H1 (cell line): ENCODE measurements around the gene PIAS3. TPM values are rescaled to one million over a fixed set of nuclear protein-coding genes. Genes with fewer than 3 reads are reported as not detected.

Experiments used
- CTCF ChIA-PET: fragments of 300-600 bp; sonication (Branson Sonifier 250); formaldehyde crosslinking; loops from one replicate; lab custom pipeline; 2021; ENCODE audit not compliant: partially characterized antibody; lab: Charles Lee
- POLR2A ChIA-PET: fragments of 300-600 bp; sonication (Branson Sonifier 250); formaldehyde crosslinking; loops from one replicate; lab custom pipeline; 2021; ENCODE audit warnings: inconsistent platforms; ENCODE audit not compliant: partially characterized antibody; lab: Charles Lee
- DNase-seq, 2 experiments: peaks; one replicate each; pipeline versions ENCODE4 v3.0.0 to v3.0.0-alpha.2; 2010 to 2022; ENCODE audit warnings: low spot score in 2 of 2, low read depth in 1 of 2, mixed read lengths in 1 of 2
- FAIRE-seq: peaks from 2 replicates; lab custom pipeline; 2011; peaks lifted over from hg19 to GRCh38; lab: Jason Lieb, UNC
- H2AFZ ChIP-seq: 2 replicates; pipeline ENCODE4 v1.8.1; 2012; ENCODE audit warnings: low read length, inconsistent platforms
- H2AK5ac ChIP-seq: 2 replicates; pipeline ENCODE4 v1.6.1; 2013; ENCODE audit warnings: low read depth, low read length
- H2BK120ac ChIP-seq: replicated peaks from 2 replicates; pipeline ENCODE3; 2013; ENCODE audit warnings: low read depth, low read length, inconsistent platforms
- H2BK12ac ChIP-seq: 2 replicates; pipeline ENCODE4 v1.6.1; 2013; ENCODE audit warnings: low read depth, low read length
- H2BK15ac ChIP-seq: 2 replicates; pipeline ENCODE4 v1.6.1; 2013; ENCODE audit warnings: low read length
- H2BK20ac ChIP-seq: 2 replicates; pipeline ENCODE4 v1.6.1; 2013; ENCODE audit warnings: low read length
- H2BK5ac ChIP-seq: 2 replicates; pipeline ENCODE4 v1.6.1; 2013; ENCODE audit warnings: low read depth, low read length
- H3K14ac ChIP-seq: 2 replicates; pipeline ENCODE4 v1.6.1; 2013; ENCODE audit warnings: inconsistent platforms; ENCODE audit not compliant: insufficient read length
- H3K18ac ChIP-seq: 2 replicates; pipeline ENCODE4 v1.6.1; 2013; ENCODE audit warnings: low read length; ENCODE audit errors: extremely low read depth
- H3K23ac ChIP-seq: 2 replicates; pipeline ENCODE4 v1.6.1; 2013; ENCODE audit warnings: inconsistent platforms; ENCODE audit not compliant: insufficient read length
- H3K23me2 ChIP-seq: 2 replicates; pipeline ENCODE4 v1.6.1; 2013; ENCODE audit warnings: low read depth, low read length
- H3K27ac ChIP-seq: 2 replicates; pipeline ENCODE4 v1.6.1; 2011; ENCODE audit warnings: low read depth, low read length, inconsistent platforms
- H3K27me3 ChIP-seq, 4 experiments: replicated peaks in 1 of 4; 1 replicate in 1 of 4; 2 replicates in 3 of 4; pipeline versions ENCODE4 v1.6.1 to v1.8.1; 2011 to 2013; ENCODE audit warnings: low read length in 3 of 4, mild to moderate bottlenecking in 3 of 4, inconsistent platforms in 2 of 4, mixed read lengths in 2 of 4, moderate library complexity in 1 of 4; ENCODE audit not compliant: control insufficient read depth in 3 of 4, insufficient read depth in 3 of 4; ENCODE audit errors: extremely low read depth in 1 of 4
- H3K36me3 ChIP-seq, 4 experiments: 2 replicates each; pipeline versions ENCODE4 v1.6.1 to v1.8.1; 2011 to 2013; ENCODE audit warnings: mild to moderate bottlenecking in 4 of 4, low read length in 3 of 4, moderate library complexity in 2 of 4, control low read depth in 1 of 4, inconsistent platforms in 1 of 4; ENCODE audit not compliant: insufficient read depth in 4 of 4, control insufficient read depth in 2 of 4
- H3K4ac ChIP-seq: replicated peaks from 2 replicates; pipeline ENCODE3; 2013; ENCODE audit warnings: low read length, low read depth, mixed read lengths, inconsistent platforms; ENCODE audit not compliant: insufficient read length
- H3K4me1 ChIP-seq, 4 experiments: replicated peaks in 1 of 4; 1 replicate in 1 of 4; 2 replicates in 3 of 4; pipeline versions ENCODE4 v1.6.1 to v1.8.1; 2011 to 2013; ENCODE audit warnings: low read length in 3 of 4, inconsistent platforms in 2 of 4, mixed read lengths in 1 of 4; ENCODE audit not compliant: insufficient read depth in 4 of 4, control insufficient read depth in 3 of 4
- H3K4me2 ChIP-seq, 2 experiments: 2 replicates each; pipeline versions ENCODE4 v1.6.1 to v1.8.1; 2011 to 2013; ENCODE audit warnings: low read depth in 2 of 2, low read length in 2 of 2, control low read depth in 1 of 2, inconsistent platforms in 1 of 2, mild to moderate bottlenecking in 1 of 2; ENCODE audit not compliant: insufficient read depth in 1 of 2
- H3K4me3 ChIP-seq, 4 experiments: fragments of 200-600, 300-600 bp in 1 of 4; sonication (generic), shearing (Covaris generic), sonication (Bioruptor Twin) in 1 of 4; 2 replicates each; pipeline versions ENCODE4 v1.5.1 to v1.8.1; 2011 to 2016; ENCODE audit warnings: low read length in 4 of 4, low read depth in 3 of 4, control low read depth in 2 of 4, inconsistent platforms in 2 of 4, mild to moderate bottlenecking in 2 of 4, mixed read lengths in 1 of 4, moderate library complexity in 1 of 4; ENCODE audit not compliant: insufficient read depth in 2 of 4; ENCODE audit errors: extremely low read depth in 1 of 4
- H3K56ac ChIP-seq: replicated peaks from 2 replicates; pipeline ENCODE3; 2013; ENCODE audit warnings: low read depth, mild to moderate bottlenecking, mixed read lengths, low read length, inconsistent platforms; ENCODE audit not compliant: insufficient read length
- H3K79me1 ChIP-seq: 2 replicates; pipeline ENCODE4 v1.6.1; 2013; ENCODE audit warnings: low read depth, low read length, control low read depth
- H3K79me2 ChIP-seq, 2 experiments: 2 replicates each; pipeline versions ENCODE4 v1.6.1 to v1.8.1; 2012 to 2013; ENCODE audit warnings: low read length in 2 of 2, mild to moderate bottlenecking in 2 of 2, inconsistent platforms in 1 of 2; ENCODE audit not compliant: insufficient read depth in 2 of 2, control insufficient read depth in 1 of 2
- H3K9ac ChIP-seq, 4 experiments: replicated peaks in 1 of 4; 1 replicate in 1 of 4; 2 replicates in 3 of 4; pipeline versions ENCODE4 v1.6.1 to v1.8.1; 2011 to 2013; ENCODE audit warnings: low read depth in 3 of 4, low read length in 3 of 4, control low read depth in 2 of 4, mild to moderate bottlenecking in 2 of 4, moderate library complexity in 2 of 4, inconsistent platforms in 1 of 4; ENCODE audit errors: extremely low read depth in 1 of 4
- H3K9me3 ChIP-seq, 2 experiments: 2 replicates each; pipeline versions ENCODE4 v1.6.1 to v1.8.1; 2012 to 2013; ENCODE audit warnings: mild to moderate bottlenecking in 2 of 2, moderate library complexity in 2 of 2, control low read depth in 1 of 2, inconsistent platforms in 1 of 2, low read depth in 1 of 2, low read length in 1 of 2, mixed read lengths in 1 of 2; ENCODE audit not compliant: insufficient read depth in 2 of 2
- H4K20me1 ChIP-seq, 2 experiments: replicated peaks in 1 of 2; 2 replicates each; pipeline versions ENCODE3 to v1.8.1; 2011 to 2013; ENCODE audit warnings: inconsistent platforms in 2 of 2, low read length in 2 of 2, mild to moderate bottlenecking in 1 of 2; ENCODE audit not compliant: insufficient read depth in 2 of 2, control insufficient read depth in 1 of 2
- H4K5ac ChIP-seq: 2 replicates; pipeline ENCODE4 v1.6.1; 2013; ENCODE audit warnings: low read length, low read depth, mixed read lengths, inconsistent platforms; ENCODE audit not compliant: insufficient read length
- H4K8ac ChIP-seq: 2 replicates; pipeline ENCODE4 v1.8.0; 2013; ENCODE audit warnings: mild to moderate bottlenecking, moderate library complexity, low read length, inconsistent platforms; ENCODE audit not compliant: insufficient read depth; ENCODE audit errors: extremely low read depth
- H4K91ac ChIP-seq: replicated peaks from 2 replicates; pipeline ENCODE3; 2013; ENCODE audit warnings: low read length, mixed read lengths, inconsistent platforms; ENCODE audit not compliant: insufficient read length
- ASH2L ChIP-seq: fragments of 200-600, 300-600 bp; sonication (generic); IDR thresholded peaks from one replicate; pipeline ENCODE4 v1.7.1; 2017; ENCODE audit warnings: low read length
- BCL11A ChIP-seq, 2 experiments: IDR thresholded peaks; one replicate each; pipeline ENCODE4 v1.6.1; 2011; ENCODE audit warnings: low read depth in 2 of 2, low read length in 2 of 2, mild to moderate bottlenecking in 2 of 2
- EP300 ChIP-seq, 2 experiments: IDR thresholded peaks; 1 replicate in 1 of 2; 2 replicates in 1 of 2; pipeline ENCODE4 v1.6.1; 2011 to 2012; ENCODE audit warnings: low read depth in 2 of 2, low read length in 2 of 2, mild to moderate bottlenecking in 2 of 2, borderline replicate concordance in 1 of 2, inconsistent platforms in 1 of 2, moderate library complexity in 1 of 2
- GTF2F1 ChIP-seq: IDR thresholded peaks from 2 replicates; pipeline ENCODE4 v1.6.1; 2012; ENCODE audit warnings: low read depth, low read length, improper control_type of control experiment, borderline replicate concordance
- HDAC2 ChIP-seq, 2 experiments: fragments of 300-600 bp in 1 of 2; sonication (generic) in 1 of 2; IDR thresholded peaks; 2 replicates each; pipeline ENCODE4 v1.6.1; 2011 to 2012; ENCODE audit warnings: low read depth in 2 of 2, low read length in 2 of 2, mild to moderate bottlenecking in 2 of 2, moderate library complexity in 2 of 2, borderline replicate concordance in 1 of 2, inconsistent platforms in 1 of 2
- NRF1 ChIP-seq: IDR thresholded peaks from 2 replicates; pipeline ENCODE4 v1.6.1; 2011; ENCODE audit warnings: mild to moderate bottlenecking, low read depth, low read length, improper control_type of control experiment
- RAD21 ChIP-seq, 2 experiments: IDR thresholded peaks in 1 of 2; conservative IDR thresholded peaks in 1 of 2; 2 replicates each; pipeline ENCODE4 v1.6.1; 2011; ENCODE audit warnings: low read depth in 2 of 2, low read length in 2 of 2, improper control_type of control experiment in 1 of 2, inconsistent platforms in 1 of 2, mild to moderate bottlenecking in 1 of 2, moderate library complexity in 1 of 2
- RFX5 ChIP-seq: IDR thresholded peaks from 2 replicates; pipeline ENCODE4 v1.6.1; 2011; ENCODE audit warnings: low read depth, low read length, improper control_type of control experiment, borderline replicate concordance
- SIN3A ChIP-seq, 2 experiments: IDR thresholded peaks in 1 of 2; conservative IDR thresholded peaks in 1 of 2; 2 replicates each; pipeline ENCODE4 v1.6.1; 2011 to 2012; ENCODE audit warnings: low read length in 2 of 2, improper control_type of control experiment in 1 of 2, low read depth in 1 of 2, mild to moderate bottlenecking in 1 of 2
- SP1 ChIP-seq: IDR thresholded peaks from 2 replicates; pipeline ENCODE4 v1.6.1; 2011; ENCODE audit warnings: low read depth, low read length
- SP2 ChIP-seq: IDR thresholded peaks from 2 replicates; pipeline ENCODE4 v1.6.1; 2012; ENCODE audit warnings: mild to moderate bottlenecking, low read length, inconsistent platforms
- WGBS, 2 experiments: shearing (Covaris generic) in 1 of 2; methylation state at CpG; one replicate each; pipeline versions ENCODE4 v1.1.6 to v1.1.7; 2013 to 2015; ENCODE audit warnings: low lambda C conversion rate in 2 of 2, mixed read lengths in 2 of 2, inconsistent platforms in 1 of 2, low coverage in 1 of 2, missing lambda C conversion rate in 1 of 2; ENCODE audit not compliant: insufficient replicate concordance in 2 of 2, insufficient coverage in 1 of 2, insufficient read length in 1 of 2; ENCODE audit errors: extremely low coverage in 1 of 2, missing lambda C conversion rate in 1 of 2; 5-methylcytosine and 5-hydroxymethylcytosine counted together
- polyA plus RNA-seq, 7 experiments: library from polyadenylated mRNA; depleted of rRNA in 3 of 7; stranded (reverse) in 5 of 7; unstranded in 2 of 7; fragments of >200 nt in 5 of 7; fragments of 200-250 nt in 2 of 7; gene quantifications; 1 replicate in 5 of 7; 2 replicates in 1 of 7; 4 replicates in 1 of 7; pipeline versions ENCODE4 v1.2.1 to v1.2.3, GENCODE V29; 2011 to 2013; ENCODE audit warnings: missing spikeins in 2 of 7, mixed read lengths in 2 of 7
- total RNA-seq: library from RNA; stranded (reverse); fragmentation: NEBNext Ultra II Directional; extraction: Animal tissue kit (Norgen Biotek cat#: 25700); gene quantifications from 2 replicates; pipeline ENCODE4 v1.2.1, GENCODE V29; 2021

Gene PIAS3
- total and polyA plus RNA-seq, 2 of the 8 experiments (the other 6 are each of a cell fraction or from before 2014, with no cell fraction given): 36.7 to 49.9 TPM

DNA sequence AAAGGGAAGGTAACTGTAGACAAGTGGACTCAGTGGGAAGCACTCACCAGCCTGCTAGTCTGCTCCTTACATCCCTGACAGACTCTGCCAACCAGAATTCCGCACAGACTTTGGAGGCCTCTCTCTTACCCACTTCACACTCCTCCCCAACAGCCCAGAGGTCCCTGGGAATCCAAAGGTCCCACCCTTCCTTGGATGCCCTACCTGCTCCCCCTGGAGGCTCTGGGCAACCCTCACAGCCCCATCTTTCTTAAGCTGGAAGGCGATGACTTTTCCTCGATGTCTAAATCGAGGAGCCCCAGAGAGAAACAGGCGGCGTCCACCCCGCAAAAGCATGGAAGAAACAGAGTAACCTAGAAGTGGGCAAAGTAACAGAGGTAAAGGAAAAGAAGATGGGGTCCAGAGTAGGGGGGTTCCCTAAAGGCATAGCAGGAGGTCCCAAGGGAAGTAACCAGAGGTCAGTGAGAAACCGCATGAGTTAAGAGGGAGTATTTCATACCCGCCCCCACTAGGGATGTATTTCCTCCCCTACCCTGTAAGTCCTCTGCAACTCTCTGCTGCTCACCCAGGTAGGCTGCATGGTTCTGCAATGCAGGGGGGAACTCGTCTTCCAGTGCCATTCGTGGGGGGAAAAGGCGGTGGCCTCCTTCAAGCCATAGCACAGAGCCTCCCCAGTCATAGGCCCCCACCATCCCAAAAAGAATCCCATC, 42.6 kb upstream of the PIAS3 start:
- Histone ChIP-seq H3K18ac (no peak overlapping the region), H2AFZ (peak overlapping the region; percentile 79; the same call in 1 of the 2 replicates), H3K4me2 (no peak overlapping the region), H2BK15ac (0 out of 2 replicates have a peak overlapping the region, but pooled peaks have one; percentile 25), H2AK5ac (no peak overlapping the region), H4K91ac (no peak overlapping the region), H3K79me2 (no peaks in the 10 kb centered on the region), H3K27ac (no peak overlapping the region), H3K79me1 (no peaks in the 10 kb centered on the region), H4K20me1 (no peaks in the 10 kb centered on the region), H3K4me3 (no peak overlapping the region), H3K56ac (no peak overlapping the region), H3K9ac (no peak overlapping the region), H4K5ac (no peak overlapping the region), H3K14ac (no peak overlapping the region), H4K8ac (no peak overlapping the region; the same call in 1 of the 2 replicates), H2BK5ac (no peak overlapping the region), H2BK120ac (no peak overlapping the region), H3K23me2 (no peaks in the 10 kb centered on the region; the same call in 1 of the 2 replicates), H3K36me3 (no peaks in the 10 kb centered on the region), H3K27me3 (no peaks in the 10 kb centered on the region; a peak in 1 of 7 replicates), H3K4me1 (no peaks in the 10 kb centered on the region), H2BK20ac (no peak overlapping the region), H3K9me3 (no peaks in the 10 kb centered on the region), H2BK12ac (no peak overlapping the region), H3K23ac (no peak overlapping the region), H3K4ac (no peak overlapping the region)
- no peak for DNase-seq
- FAIRE-seq: no peak
- CTCF ChIA-PET: interaction anchor here (0.9 to 9.5 kb wide), 10 partner anchors 8 to 111 kb away, joined by 3 to 74 read pairs (median 4); partner anchors contain the start of genes ITGA10, NUDT17 and POLR3GL
- 85% methylated on average over 12 of the region's 12 CpGs; no CpG with 5 or more reads in 1 of the 2 experiments for WGBS, 2 experiments
- POLR2A ChIA-PET: interaction anchor here (0.6 to 1.5 kb wide), 4 partner anchors 10 to 43 kb away, joined by 3 to 6 read pairs (median 4); partner anchors contain the start of genes PEX11B and PIAS3
- TF ChIP-seq SIN3A (conservative IDR thresholded peaks at IDR 0.05 in 1 of 2, IDR thresholded peaks at IDR 0.05 in 1 of 2; ENCODE audit: low read depth in 1 of 2, low read length in 2 of 2): no peak
- no peak for TF ChIP-seq ASH2L
- TF ChIP-seq EP300 (IDR thresholded peaks at IDR 0.05; ENCODE audit: borderline replicate concordance in 1 of 2, low read depth in 2 of 2, low read length in 2 of 2): no peak
- TF ChIP-seq RFX5: no peak
- TF ChIP-seq HDAC2 (IDR thresholded peaks at IDR 0.05; ENCODE audit: borderline replicate concordance in 1 of 2, low read depth in 2 of 2, low read length in 2 of 2): no peak
- TF ChIP-seq SP1: no peak
- TF ChIP-seq NRF1: no peak
- TF ChIP-seq GTF2F1: no peak
- no peak for TF ChIP-seq SP2
- TF ChIP-seq RAD21 (IDR thresholded peaks at IDR 0.05 in 1 of 2, conservative IDR thresholded peaks at IDR 0.05 in 1 of 2; ENCODE audit: low read depth in 2 of 2, low read length in 2 of 2): peak in 1 of 2 experiments; percentile 39; a peak in 2 of 4 replicates
- no peak for TF ChIP-seq BCL11A (IDR thresholded peaks at IDR 0.05; ENCODE audit: low read depth in 2 of 2, low read length in 2 of 2)
